Measurements from ENCODE around the gene TTLL9. TPM values are rescaled to one million over a fixed set of nuclear protein-coding genes. Genes with fewer than 3 reads are reported as not detected.

Gene TTLL9
- total RNA-seq, 1 donor from 2014 or later, result not detected

GRCh38 chr20:31879143-31879987 is 8.9 kb downstream of the TTLL9 start:
- intact Hi-C loops (cut with micrococcal nuclease), result loop anchor here (2.0 kb wide), 1 partner anchor 27 kb away; no protein-coding TSS in a partner anchor

- intact Hi-C loops (cut with micrococcal nuclease), result no loop called here
These were observed 11.5 kb downstream of the TTLL9 start for GRCh38 chr20:31881945-31882344.

- intact Hi-C loops (cut with micrococcal nuclease), result no loop called here
These were observed 13.4 kb downstream of the TTLL9 start for GRCh38 chr20:31883829-31884228.

GRCh38 chr20:31890646-31891045 is 20.2 kb downstream of the TTLL9 start:
- intact Hi-C loops (cut with micrococcal nuclease), result no loop called here

- intact Hi-C loops (cut with micrococcal nuclease), result loop anchor here (1.0 kb wide), 1 partner anchor 47 kb away; no protein-coding TSS in a partner anchor
These were observed 24.7 kb downstream of the TTLL9 start for GRCh38 chr20:31894980-31895675.

GRCh38 chr20:31896049-31896448 is 25.6 kb downstream of the TTLL9 start:
- intact Hi-C loops (cut with micrococcal nuclease), result no loop called here

DNA sequence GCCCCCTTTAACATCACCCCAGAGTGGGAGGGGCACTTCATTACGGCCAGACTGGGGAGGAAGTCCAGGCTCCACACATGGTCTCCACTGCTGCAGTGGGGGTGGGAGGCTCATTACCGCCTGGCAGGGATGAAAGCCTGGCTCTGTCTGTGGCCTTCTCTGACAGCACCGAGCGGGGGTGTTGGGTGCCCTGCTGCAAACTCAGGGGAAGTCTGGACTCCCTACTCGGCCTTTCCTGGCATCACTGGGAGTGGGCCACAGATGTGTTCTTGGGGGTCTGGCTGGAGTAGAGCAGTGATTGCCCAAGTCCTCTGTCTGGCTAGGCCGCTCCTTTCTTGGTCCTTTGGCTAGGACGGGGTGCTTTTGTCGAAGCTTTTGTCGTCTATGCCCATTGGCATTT is 27.1 kb downstream of the TTLL9 start:
- intact Hi-C loops (cut with micrococcal nuclease), result no loop called here

DNA sequence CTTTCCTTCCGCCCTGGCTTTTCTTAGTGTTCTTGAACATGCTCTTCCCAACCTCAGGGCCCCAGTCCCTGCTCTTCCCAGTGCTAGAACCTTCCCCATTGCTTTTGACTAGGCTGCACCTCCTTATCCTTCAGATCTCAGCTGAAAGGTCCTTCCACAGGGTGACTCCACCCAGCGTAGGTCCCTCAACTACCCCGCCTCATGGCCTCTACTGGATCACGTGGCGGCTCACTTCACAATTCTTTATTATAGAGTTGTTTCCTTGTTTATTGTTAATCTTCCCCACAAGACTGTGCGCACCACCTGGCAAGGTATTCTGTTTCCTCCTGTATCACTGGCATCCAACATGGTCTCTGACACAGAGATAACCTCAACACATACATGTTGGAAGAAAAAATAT is 31.2 kb downstream of the TTLL9 start:
- intact Hi-C loops (cut with micrococcal nuclease), result no loop called here

GRCh38 chr20:31903627-31904386 is 33.4 kb downstream of the TTLL9 start:
- intact Hi-C loops (cut with micrococcal nuclease), result no loop called here

DNA sequence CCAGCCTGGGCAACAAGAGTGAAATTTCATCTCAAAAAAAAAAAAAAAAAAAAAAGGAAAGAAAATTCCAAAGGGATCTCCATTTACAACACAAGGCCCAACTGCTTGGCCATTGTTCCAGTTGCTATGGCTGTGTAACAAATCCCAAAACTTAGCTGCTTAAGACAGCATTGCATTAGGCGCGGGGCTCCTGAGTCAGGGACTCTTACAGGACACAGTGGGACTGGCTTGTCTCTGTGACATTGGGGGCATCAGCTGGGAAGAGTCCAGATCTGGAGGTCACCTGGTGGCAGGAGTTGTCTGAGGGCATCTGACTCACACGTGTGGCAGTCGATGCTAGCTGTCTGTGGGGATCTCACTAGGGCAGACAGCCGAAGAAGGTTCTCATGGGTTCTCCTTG is 35.6 kb downstream of the TTLL9 start:
- intact Hi-C loops (cut with micrococcal nuclease), result no loop called here

DNA sequence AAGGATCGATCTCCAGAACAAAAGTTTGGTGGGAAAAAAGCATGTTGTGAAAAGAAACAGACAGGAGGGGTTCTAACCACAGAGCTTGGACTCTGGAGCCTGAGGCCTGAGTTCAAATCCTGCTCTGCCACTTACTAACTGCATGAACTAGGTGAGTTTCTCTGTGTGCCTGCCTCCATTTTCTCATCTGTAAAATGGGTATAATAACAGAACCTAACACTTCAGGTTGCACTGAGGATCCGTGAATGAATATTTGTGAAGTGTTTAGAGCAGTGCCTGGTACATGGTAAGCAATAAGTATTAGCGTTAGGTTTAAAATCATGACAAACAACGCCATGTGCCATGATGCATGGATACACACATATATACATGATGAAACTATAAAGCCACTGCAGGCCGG is 36.6 kb downstream of the TTLL9 start:
- intact Hi-C loops (cut with micrococcal nuclease), result no loop called here

- intact Hi-C loops (cut with micrococcal nuclease), result no loop called here
These were observed 37.6 kb downstream of the TTLL9 start for GRCh38 chr20:31908016-31908415.

GRCh38 chr20:31908424-31908823 is 38.0 kb downstream of the TTLL9 start:
- intact Hi-C loops (cut with micrococcal nuclease), result no loop called here

GRCh38 chr20:31909253-31910070 is 39.0 kb downstream of the TTLL9 start:
- intact Hi-C loops (cut with micrococcal nuclease), result no loop called here

- intact Hi-C loops (cut with micrococcal nuclease), result no loop called here
These were observed 39.8 kb downstream of the TTLL9 start for GRCh38 chr20:31910071-31910803.

GRCh38 chr20:31913431-31914157 is 43.2 kb downstream of the TTLL9 start:
- intact Hi-C loops (cut with micrococcal nuclease), result no loop called here

DNA sequence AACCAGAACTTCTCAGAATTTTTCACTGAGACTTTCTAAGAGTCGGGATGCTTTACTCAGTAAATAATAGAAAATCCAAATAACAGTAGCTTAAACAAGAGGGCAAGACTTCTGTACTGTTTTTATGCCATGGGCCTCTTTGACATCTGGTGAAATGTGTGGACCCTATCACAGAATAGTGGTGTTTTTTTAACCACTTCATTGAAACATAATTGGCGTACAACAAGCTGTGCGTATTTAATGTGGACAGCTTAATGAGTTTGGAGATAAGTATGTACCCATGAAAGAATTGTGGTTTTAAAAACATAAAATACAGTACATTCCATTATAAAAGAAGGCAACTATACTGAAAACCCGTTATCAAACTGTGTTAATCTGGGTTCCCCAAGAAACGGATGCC is 43.7 kb downstream of the TTLL9 start:
- intact Hi-C loops (cut with micrococcal nuclease), result no loop called here

DNA sequence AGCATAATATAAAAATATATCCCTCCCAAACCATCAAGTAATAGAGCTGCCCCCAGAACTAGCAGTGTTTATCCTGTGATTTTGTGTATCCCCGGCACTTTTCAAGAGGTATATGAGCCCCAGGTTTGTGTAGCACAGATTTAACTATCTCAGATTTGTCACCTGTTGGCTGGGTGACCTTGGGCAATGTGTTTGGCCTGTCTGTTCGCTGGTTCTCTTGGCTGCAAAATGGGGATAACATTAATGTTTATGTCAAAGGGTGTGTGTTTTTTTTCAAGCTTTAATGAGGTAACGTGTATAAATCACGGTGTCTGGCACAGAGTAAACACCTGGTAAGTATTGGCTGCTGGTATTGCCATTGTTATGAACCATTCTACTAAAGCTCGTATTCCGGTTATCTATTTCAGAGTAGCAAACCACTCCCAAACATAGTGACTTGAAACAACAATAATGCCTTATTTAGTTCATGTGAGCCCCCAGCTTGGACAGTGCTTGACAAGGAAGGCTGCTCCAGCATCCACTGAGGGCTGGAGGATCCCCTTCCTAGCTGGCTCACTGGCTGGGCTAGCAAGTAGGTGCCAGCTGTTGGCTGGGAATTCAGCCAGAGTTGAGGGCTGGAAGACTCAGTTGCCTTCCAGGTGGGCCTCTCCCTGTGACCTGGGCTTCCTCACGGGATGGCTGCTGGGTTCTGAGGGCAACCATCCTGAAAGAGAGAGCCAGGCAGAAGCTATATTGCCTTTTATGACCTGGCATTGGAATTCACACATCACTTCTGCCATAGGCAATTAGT is 45.3 kb downstream of the TTLL9 start:
- intact Hi-C loops (cut with micrococcal nuclease), result no loop called here

DNA sequence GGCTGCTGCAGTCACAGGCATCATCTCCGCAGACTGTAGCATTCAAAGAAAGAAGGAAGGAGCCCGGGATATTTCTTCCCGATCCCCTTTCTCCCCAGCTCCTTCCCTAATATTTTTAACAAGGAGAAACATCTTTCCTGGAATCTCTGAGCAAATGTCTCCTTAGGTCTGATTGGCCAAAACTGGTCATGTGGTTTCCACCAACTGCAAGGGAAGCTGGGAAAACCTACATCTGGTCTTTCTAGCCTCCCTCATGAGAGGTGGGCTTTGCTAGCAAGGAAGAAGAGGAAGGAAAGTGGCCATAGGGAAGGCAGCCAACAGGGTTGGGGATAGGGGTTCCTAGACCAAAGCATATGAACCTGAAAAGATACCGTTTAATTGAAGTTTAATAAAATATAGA is 46.3 kb downstream of the TTLL9 start:
- intact Hi-C loops (cut with micrococcal nuclease), result no loop called here
